ENCODE data around the gene PRELID1. TPM values are rescaled to one million over a fixed set of nuclear protein-coding genes. Genes with fewer than 3 reads are reported as not detected.

Gene PRELID1
- total and polyA plus RNA-seq, 7 experiments from 2014 or later: 49.0 to 177 (median 84.5) TPM

DNA sequence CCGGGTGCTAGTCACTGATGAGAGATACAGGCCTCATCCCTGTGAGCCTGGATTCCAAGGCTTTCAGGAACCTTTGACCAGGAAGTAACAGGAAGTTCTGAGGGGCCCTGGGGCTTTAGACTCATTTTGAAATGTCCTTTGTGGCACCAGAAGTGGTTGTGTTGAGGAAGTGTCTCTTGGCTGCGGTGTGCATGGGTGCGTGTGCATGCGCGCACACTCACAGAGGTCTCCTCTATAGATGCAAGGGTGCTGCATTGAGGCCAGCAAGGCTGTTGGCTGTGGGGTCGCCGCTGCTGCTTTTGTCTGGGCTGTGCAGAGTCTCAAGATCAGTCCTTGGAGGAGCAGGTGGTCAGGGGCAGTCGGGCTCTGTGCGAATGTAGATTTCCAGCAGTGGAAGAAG is 7.7 kb upstream of the PRELID1 start:
- H3K4me1 ChIP-seq (ENCODE audit: control insufficient read depth in 2 of 2, insufficient read depth in 2 of 2, low read length in 2 of 2): peaks cover 31% of the 10 kb centered on the region in 2 donors
- POLR2A ChIA-PET: no interaction called here

GRCh38 chr5:177296581-177296980 is 7.0 kb upstream of the PRELID1 start:
- DNase-seq: no peak
- H3K36me3 ChIP-seq (ENCODE audit: control insufficient read depth in 2 of 3, insufficient read depth in 3 of 3, low read length in 3 of 3): peaks cover 0 to 41% (median 28%) of the 10 kb centered on the region in 3 experiments
- no peaks in the 10 kb centered on the region for H3K27me3 ChIP-seq (ENCODE audit: control insufficient read depth in 2 of 2, insufficient read depth in 2 of 2, low read length in 2 of 2)
- Mint-ChIP-seq H3K4me1 (peaks cover 39 to 67% (median 55%) of the 10 kb centered on the region in 7 donors), H3K27ac (peak overlapping the region; percentile 17 to 89 (median 75)), H3K27me3 (no peaks in the 10 kb centered on the region), H3K4me3 (peak overlapping the region in 9 of 10 donors; percentile 13 to 66 (median 53)), H3K9me3 (peaks cover 0 to 2% (median 0%) of the 10 kb centered on the region in 11 donors), H3K36me3 (peaks cover 8 to 38% (median 23%) of the 10 kb centered on the region in 5 donors)
- H3K4me1 ChIP-seq (ENCODE audit: control insufficient read depth in 2 of 2, insufficient read depth in 2 of 2, low read length in 2 of 2): peaks cover 36 to 37% of the 10 kb centered on the region in 2 donors
- ATAC-seq: peak; percentile 19
- no peak overlapping the region for H3K27ac ChIP-seq (ENCODE audit: low read depth, low read length)
- ChIA-PET CTCF (interaction anchor here (0.6 to 1.8 kb wide), 2 partner anchors 183 to 750 kb away, joined by 3 to 7 read pairs; no protein-coding TSS in a partner anchor), POLR2A (interaction anchor here (4.2 kb wide), 1 partner anchor 13 kb away, joined by 18 read pairs; no protein-coding TSS in a partner anchor)
- H3K4me3 ChIP-seq (ENCODE audit: low read length): no peak overlapping the region
- H3K9me3 ChIP-seq (ENCODE audit: control insufficient read depth in 2 of 3, low read length in 3 of 3): no peaks in the 10 kb centered on the region
- intact Hi-C loops (cut with micrococcal nuclease): no loop called here

More for the DNA sequence above, 7.7 kb upstream of the PRELID1 start:
- Histone ChIP-seq H3K27me3 (ENCODE audit: control insufficient read depth in 2 of 2, insufficient read depth in 2 of 2, low read length in 2 of 2) (no peaks in the 10 kb centered on the region), H3K36me3 (ENCODE audit: control insufficient read depth in 2 of 3, insufficient read depth in 3 of 3, low read length in 3 of 3) (peaks cover 0 to 47% (median 28%) of the 10 kb centered on the region in 3 experiments), H3K4me3 (ENCODE audit: low read length) (no peak overlapping the region), H3K27ac (ENCODE audit: low read depth, low read length) (peak overlapping the region; percentile 33), H3K9me3 (ENCODE audit: control insufficient read depth in 2 of 3, low read length in 3 of 3) (no peaks in the 10 kb centered on the region)
- peak overlapping the region in 8 of 10 donors; percentile 3 to 66 (median 38) for H3K4me3 Mint-ChIP-seq
- intact Hi-C loops (cut with micrococcal nuclease): no loop called here
- ATAC-seq (no peak), DNase-seq (no peak)
- H3K9me3 Mint-ChIP-seq: peaks cover 0 to 2% (median 0%) of the 10 kb centered on the region in 11 donors
- CTCF ChIA-PET: interaction anchor here (0.6 to 1.8 kb wide), 2 partner anchors 182 to 749 kb away, joined by 3 to 7 read pairs; no protein-coding TSS in a partner anchor
- peak overlapping the region; percentile 17 to 89 (median 78) for H3K27ac Mint-ChIP-seq
- no peaks in the 10 kb centered on the region for H3K27me3 Mint-ChIP-seq
- H3K36me3 Mint-ChIP-seq: peaks cover 8 to 35% (median 23%) of the 10 kb centered on the region in 5 donors
- peaks cover 36 to 60% (median 49%) of the 10 kb centered on the region in 7 donors for H3K4me1 Mint-ChIP-seq

DNA sequence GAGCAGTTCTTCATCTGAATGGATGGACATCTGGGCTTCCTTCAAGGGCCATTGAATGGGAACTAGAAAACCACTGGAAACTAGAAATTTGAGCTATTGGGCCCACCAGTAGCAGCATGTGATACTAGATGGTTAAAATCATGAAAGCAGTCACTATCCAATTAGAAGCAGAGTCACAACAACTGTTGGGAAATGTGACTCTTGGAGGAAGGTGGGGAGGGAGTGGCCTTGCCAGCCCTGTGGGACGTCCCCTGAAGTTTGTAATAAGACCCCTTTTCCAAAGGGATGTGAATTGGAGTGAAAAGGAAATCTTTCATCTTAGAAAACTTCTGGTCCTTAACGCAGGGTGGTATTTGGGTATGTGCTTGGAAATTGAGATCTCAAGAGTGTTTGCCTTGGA is 5.7 kb upstream of the PRELID1 start:
- Mint-ChIP-seq H3K27me3 (no peaks in the 10 kb centered on the region), H3K27ac (peak overlapping the region in 7 of 9 donors; percentile 1 to 93 (median 73)), H3K4me3 (peak overlapping the region in 1 of 10 donors; percentile 5), H3K36me3 (peaks cover 0 to 35% (median 13%) of the 10 kb centered on the region in 5 donors), H3K9me3 (peaks cover 0 to 2% (median 0%) of the 10 kb centered on the region in 11 donors), H3K4me1 (peaks cover 49 to 80% (median 67%) of the 10 kb centered on the region in 7 donors)
- DNase-seq (no peak), ATAC-seq (no peak)
- no peak overlapping the region for H3K4me3 ChIP-seq (ENCODE audit: low read length)
- no peaks in the 10 kb centered on the region for H3K9me3 ChIP-seq (ENCODE audit: control insufficient read depth in 2 of 3, low read length in 3 of 3)
- H3K36me3 ChIP-seq (ENCODE audit: control insufficient read depth in 2 of 3, insufficient read depth in 3 of 3, low read length in 3 of 3): peaks cover 0 to 28% (median 18%) of the 10 kb centered on the region in 3 experiments
- H3K27me3 ChIP-seq (ENCODE audit: control insufficient read depth in 2 of 2, insufficient read depth in 2 of 2, low read length in 2 of 2): no peaks in the 10 kb centered on the region
- no peak overlapping the region for H3K27ac ChIP-seq (ENCODE audit: low read depth, low read length)
- intact Hi-C loops (cut with micrococcal nuclease): no loop called here
- POLR2A ChIA-PET: interaction anchor here (4.2 kb wide), 1 partner anchor 11 kb away, joined by 18 read pairs; no protein-coding TSS in a partner anchor
- CTCF ChIA-PET: interaction anchor here (1.3 kb wide), 1 partner anchor 12 kb away, joined by 5 read pairs; no protein-coding TSS in a partner anchor
- H3K4me1 ChIP-seq (ENCODE audit: control insufficient read depth in 2 of 2, insufficient read depth in 2 of 2, low read length in 2 of 2): peaks cover 46 to 50% of the 10 kb centered on the region in 2 donors

DNA sequence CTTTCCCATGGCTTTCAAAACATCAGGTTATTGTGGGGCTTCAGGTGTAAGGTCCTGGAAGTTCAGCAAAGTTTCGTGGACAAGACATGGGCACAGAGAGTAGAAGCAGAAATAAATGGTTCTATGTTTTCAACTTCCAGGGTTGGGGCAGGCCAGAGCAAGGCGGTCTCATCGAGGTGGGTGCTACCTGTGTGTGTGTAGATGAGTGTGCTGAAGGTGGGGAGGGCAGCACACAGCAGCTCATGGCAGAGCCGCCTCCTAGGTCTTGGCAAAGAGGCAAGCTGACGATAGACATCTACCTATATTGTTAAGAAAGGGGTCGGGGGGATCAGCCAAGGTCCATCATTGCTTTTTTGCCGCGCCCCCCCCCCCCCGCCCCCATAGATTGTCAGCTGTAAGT is 3.9 kb upstream of the PRELID1 start:
- Mint-ChIP-seq H3K4me1 (peaks cover 57 to 87% (median 75%) of the 10 kb centered on the region in 7 donors), H3K36me3 (peaks cover 0 to 41% (median 11%) of the 10 kb centered on the region in 5 donors), H3K9me3 (peaks cover 0 to 2% (median 0%) of the 10 kb centered on the region in 11 donors), H3K27me3 (no peaks in the 10 kb centered on the region), H3K4me3 (peak overlapping the region in 7 of 10 donors; percentile 42 to 95 (median 66)), H3K27ac (peak overlapping the region; percentile 67 to 91 (median 87))
- peak overlapping the region; percentile 58 for H3K27ac ChIP-seq (ENCODE audit: low read depth, low read length)
- no peaks in the 10 kb centered on the region for H3K9me3 ChIP-seq (ENCODE audit: control insufficient read depth in 2 of 3, low read length in 3 of 3)
- intact Hi-C loops (cut with micrococcal nuclease): loop anchor here (1.0 to 10.0 kb wide), 6 partner anchors 165 to 852 kb away; partner anchors contain the start of genes FAF2 (in 1 of the 2), NSD1 (in 1 of the 2), RNF44 (in 1 of the 2) and TMED9 (in 1 of the 2)
- no peak overlapping the region for H3K4me3 ChIP-seq (ENCODE audit: low read length)
- ChIA-PET POLR2A (interaction anchor here (4.2 kb wide), 1 partner anchor 10 kb away, joined by 18 read pairs; no protein-coding TSS in a partner anchor), CTCF (interaction anchor here (1.5 kb wide), 1 partner anchor 10 kb away, joined by 4 read pairs; no protein-coding TSS in a partner anchor)
- ATAC-seq: no peak
- peaks cover 0 to 11% (median 5%) of the 10 kb centered on the region in 3 experiments for H3K36me3 ChIP-seq (ENCODE audit: control insufficient read depth in 2 of 3, insufficient read depth in 3 of 3, low read length in 3 of 3)
- no peaks in the 10 kb centered on the region for H3K27me3 ChIP-seq (ENCODE audit: control insufficient read depth in 2 of 2, insufficient read depth in 2 of 2, low read length in 2 of 2)
- no peak for DNase-seq
- H3K4me1 ChIP-seq (ENCODE audit: control insufficient read depth in 2 of 2, insufficient read depth in 2 of 2, low read length in 2 of 2): peaks cover 51 to 53% of the 10 kb centered on the region in 2 donors

- ChIA-PET CTCF (interaction anchor here (1.5 kb wide), 1 partner anchor 10 kb away, joined by 4 read pairs; no protein-coding TSS in a partner anchor), POLR2A (interaction anchor here (0.8 to 4.2 kb wide), 2 partner anchors 9 to 72 kb away, joined by 3 to 18 read pairs; no protein-coding TSS in a partner anchor)
- H3K9me3 Mint-ChIP-seq: peaks cover 0 to 2% (median 0%) of the 10 kb centered on the region in 11 donors
- H3K4me1 Mint-ChIP-seq: peaks cover 63 to 87% (median 77%) of the 10 kb centered on the region in 7 donors
- peaks cover 0 to 42% (median 8%) of the 10 kb centered on the region in 5 donors for H3K36me3 Mint-ChIP-seq
- intact Hi-C loops (cut with micrococcal nuclease): loop anchor here (1.0 to 10.0 kb wide), 6 partner anchors 166 to 853 kb away; partner anchors contain the start of genes FAF2 (in 1 of the 2), NSD1 (in 1 of the 2), RNF44 (in 1 of the 2) and TMED9 (in 1 of the 2)
- H3K4me3 Mint-ChIP-seq: peak overlapping the region; percentile 10 to 95 (median 67)
- no peaks in the 10 kb centered on the region for H3K27me3 Mint-ChIP-seq
- Histone ChIP-seq H3K27ac (ENCODE audit: low read depth, low read length) (peak overlapping the region; percentile 58), H3K4me3 (ENCODE audit: low read length) (no peak overlapping the region), H3K9me3 (ENCODE audit: control insufficient read depth in 2 of 3, low read length in 3 of 3) (no peaks in the 10 kb centered on the region), H3K27me3 (ENCODE audit: control insufficient read depth in 2 of 2, insufficient read depth in 2 of 2, low read length in 2 of 2) (no peaks in the 10 kb centered on the region), H3K4me1 (ENCODE audit: control insufficient read depth in 2 of 2, insufficient read depth in 2 of 2, low read length in 2 of 2) (peaks cover 57 to 58% of the 10 kb centered on the region in 2 donors), H3K36me3 (ENCODE audit: control insufficient read depth in 2 of 3, insufficient read depth in 3 of 3, low read length in 3 of 3) (peaks cover 0 to 4% (median 4%) of the 10 kb centered on the region in 3 experiments)
- peak in 7 of 9 donors; percentile 36 to 76 (median 42) for DNase-seq
- ATAC-seq: peak; percentile 75
- peak overlapping the region; percentile 81 to 96 (median 88) for H3K27ac Mint-ChIP-seq
These were observed 3.2 kb upstream of the PRELID1 start for GRCh38 chr5:177300236-177300880.

DNA sequence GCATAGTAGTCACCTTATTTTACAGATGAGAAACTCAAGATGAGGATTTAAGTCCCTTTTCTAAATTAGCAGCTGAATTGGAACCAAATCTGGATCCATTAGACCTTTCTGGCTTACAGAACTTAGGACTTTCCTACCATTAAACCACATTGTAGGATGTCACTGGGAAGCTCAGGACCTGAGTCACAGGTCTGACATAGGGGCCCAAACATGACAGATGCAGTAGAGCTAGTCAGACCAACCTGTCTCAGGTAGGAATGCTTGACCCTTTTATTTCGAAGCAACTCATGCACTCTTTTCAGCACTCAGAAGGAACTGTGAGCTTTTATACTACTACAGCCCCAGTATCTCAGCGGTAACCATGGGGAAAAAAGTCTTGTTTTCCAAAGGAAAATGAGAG is 2.6 kb upstream of the PRELID1 start:
- no peaks in the 10 kb centered on the region for H3K27me3 ChIP-seq (ENCODE audit: control insufficient read depth in 2 of 2, insufficient read depth in 2 of 2, low read length in 2 of 2)
- ATAC-seq: no peak

More for the DNA sequence above, 2.6 kb upstream of the PRELID1 start:
- Histone ChIP-seq H3K36me3 (ENCODE audit: control insufficient read depth in 2 of 3, insufficient read depth in 3 of 3, low read length in 3 of 3) (peaks cover 0 to 4% (median 3%) of the 10 kb centered on the region in 3 experiments), H3K4me3 (ENCODE audit: low read length) (no peak overlapping the region), H3K9me3 (ENCODE audit: control insufficient read depth in 2 of 3, low read length in 3 of 3) (no peaks in the 10 kb centered on the region), H3K4me1 (ENCODE audit: control insufficient read depth in 2 of 2, insufficient read depth in 2 of 2, low read length in 2 of 2) (peaks cover 56 to 59% of the 10 kb centered on the region in 2 donors), H3K27ac (ENCODE audit: low read depth, low read length) (peak overlapping the region; percentile 58)
- Mint-ChIP-seq H3K36me3 (peaks cover 0 to 42% (median 5%) of the 10 kb centered on the region in 5 donors), H3K4me1 (peaks cover 63 to 87% (median 77%) of the 10 kb centered on the region in 7 donors), H3K4me3 (peak overlapping the region; percentile 1 to 95 (median 60)), H3K27me3 (no peaks in the 10 kb centered on the region), H3K27ac (peak overlapping the region; percentile 81 to 96 (median 88)), H3K9me3 (peaks cover 0 to 2% (median 0%) of the 10 kb centered on the region in 11 donors)
- intact Hi-C loops (cut with micrococcal nuclease): loop anchor here (1.0 to 10.0 kb wide), 6 partner anchors 166 to 854 kb away; partner anchors contain the start of genes FAF2 (in 1 of the 2), NSD1 (in 1 of the 2), RNF44 (in 1 of the 2) and TMED9 (in 1 of the 2)
- POLR2A ChIA-PET: interaction anchor here (0.6 to 4.2 kb wide), 5 partner anchors 8 to 107 kb away, joined by 3 to 18 read pairs (median 4); no protein-coding TSS in a partner anchor
- DNase-seq: no peak
- CTCF ChIA-PET: interaction anchor here (1.1 to 1.3 kb wide), 2 partner anchors 9 to 187 kb away, joined by 3 read pairs; no protein-coding TSS in a partner anchor
